HS-5 (cell line): ENCODE measurements around the gene FREM1.
"Not testable (repeated sequence)": the region's sequence is repeated elsewhere in the genome, so short reads cannot be mapped to it uniquely, and the experiment has no call there.

Experiments used
- DNase-seq: peaks from one replicate; pipeline ENCODE4 v3.0.0-alpha.2; 2012; ENCODE audit warnings: low read depth

FREM1 gene, protein sequence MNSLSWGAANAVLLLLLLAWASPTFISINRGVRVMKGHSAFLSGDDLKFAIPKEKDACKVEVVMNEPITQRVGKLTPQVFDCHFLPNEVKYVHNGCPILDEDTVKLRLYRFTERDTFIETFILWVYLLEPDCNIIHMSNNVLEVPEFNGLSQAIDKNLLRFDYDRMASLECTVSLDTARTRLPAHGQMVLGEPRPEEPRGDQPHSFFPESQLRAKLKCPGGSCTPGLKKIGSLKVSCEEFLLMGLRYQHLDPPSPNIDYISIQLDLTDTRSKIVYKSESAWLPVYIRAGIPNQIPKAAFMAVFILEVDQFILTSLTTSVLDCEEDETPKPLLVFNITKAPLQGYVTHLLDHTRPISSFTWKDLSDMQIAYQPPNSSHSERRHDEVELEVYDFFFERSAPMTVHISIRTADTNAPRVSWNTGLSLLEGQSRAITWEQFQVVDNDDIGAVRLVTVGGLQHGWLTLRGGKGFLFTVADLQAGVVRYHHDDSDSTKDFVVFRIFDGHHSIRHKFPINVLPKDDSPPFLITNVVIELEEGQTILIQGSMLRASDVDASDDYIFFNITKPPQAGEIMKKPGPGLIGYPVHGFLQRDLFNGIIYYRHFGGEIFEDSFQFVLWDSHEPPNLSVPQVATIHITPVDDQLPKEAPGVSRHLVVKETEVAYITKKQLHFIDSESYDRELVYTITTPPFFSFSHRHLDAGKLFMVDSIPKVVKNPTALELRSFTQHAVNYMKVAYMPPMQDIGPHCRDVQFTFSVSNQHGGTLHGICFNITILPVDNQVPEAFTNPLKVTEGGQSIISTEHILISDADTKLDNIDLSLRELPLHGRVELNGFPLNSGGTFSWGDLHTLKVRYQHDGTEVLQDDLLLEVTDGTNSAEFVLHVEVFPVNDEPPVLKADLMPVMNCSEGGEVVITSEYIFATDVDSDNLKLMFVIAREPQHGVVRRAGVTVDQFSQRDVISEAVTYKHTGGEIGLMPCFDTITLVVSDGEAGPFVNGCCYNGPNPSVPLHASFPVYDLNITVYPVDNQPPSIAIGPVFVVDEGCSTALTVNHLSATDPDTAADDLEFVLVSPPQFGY (N-terminal part only)

DNA sequence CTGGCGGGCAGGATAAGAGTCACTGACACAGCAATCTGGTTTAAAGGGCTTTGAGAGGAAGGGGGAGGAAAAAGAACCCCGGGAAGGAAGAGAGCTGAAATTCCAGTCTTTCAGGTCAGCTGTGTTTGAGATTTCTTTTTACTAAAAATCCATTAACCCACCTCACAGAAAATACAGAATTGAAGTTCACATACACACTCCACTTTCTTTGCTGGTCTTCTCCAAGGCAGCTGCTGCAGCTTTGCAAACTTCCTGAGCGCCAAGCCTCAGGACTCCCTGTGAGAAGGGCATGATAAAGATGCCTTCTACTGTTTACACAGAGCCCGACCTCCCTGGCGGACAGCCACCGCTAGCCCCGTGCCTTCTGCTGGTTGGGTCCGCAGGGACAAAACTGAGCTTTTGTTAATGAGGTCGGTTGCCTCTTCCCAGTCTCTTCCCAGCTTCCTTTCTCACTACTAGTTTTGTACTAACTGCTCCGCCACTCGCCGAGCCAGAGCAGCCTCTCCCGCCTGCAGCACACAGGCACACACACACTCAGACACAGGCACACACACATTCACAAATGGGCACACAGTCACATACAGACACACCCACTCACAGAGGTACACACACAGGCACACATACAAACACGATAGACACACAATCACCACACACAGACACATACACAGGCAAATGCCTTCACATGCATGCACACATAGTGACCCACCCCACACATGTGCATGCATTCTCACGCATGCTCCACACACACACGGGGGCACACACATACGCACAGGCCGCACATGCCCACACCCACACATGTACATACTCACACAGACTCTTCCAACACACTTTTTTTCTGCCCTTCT, at the start of gene FREM1:
FREM1 (minus strand) TSS at position 468 of the 845 bp plus-strand sequence. CDS start 41,451 bp downstream, outside the sequence.
- no peak for DNase-seq

DNA sequence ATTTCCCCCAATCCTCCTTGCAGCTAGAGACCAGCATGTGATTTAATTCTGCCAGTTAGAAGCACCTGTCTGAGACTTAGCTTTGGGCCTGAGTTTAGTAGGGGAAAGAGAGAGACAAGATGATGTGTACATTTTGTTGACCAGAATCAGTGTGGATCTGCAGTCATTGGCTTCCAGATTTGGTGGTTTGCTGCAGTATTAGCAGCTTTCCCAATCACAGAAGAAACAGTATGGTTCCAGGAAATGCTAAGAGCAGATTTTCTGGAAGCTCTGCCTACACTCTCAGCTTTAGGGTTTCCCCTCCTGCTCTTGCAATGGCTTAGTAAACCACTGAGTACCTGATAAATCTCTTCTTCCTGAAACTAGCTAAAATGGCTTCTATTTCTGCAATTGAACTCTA, 48.8 kb upstream of the FREM1 start:
- no peak for DNase-seq

DNA sequence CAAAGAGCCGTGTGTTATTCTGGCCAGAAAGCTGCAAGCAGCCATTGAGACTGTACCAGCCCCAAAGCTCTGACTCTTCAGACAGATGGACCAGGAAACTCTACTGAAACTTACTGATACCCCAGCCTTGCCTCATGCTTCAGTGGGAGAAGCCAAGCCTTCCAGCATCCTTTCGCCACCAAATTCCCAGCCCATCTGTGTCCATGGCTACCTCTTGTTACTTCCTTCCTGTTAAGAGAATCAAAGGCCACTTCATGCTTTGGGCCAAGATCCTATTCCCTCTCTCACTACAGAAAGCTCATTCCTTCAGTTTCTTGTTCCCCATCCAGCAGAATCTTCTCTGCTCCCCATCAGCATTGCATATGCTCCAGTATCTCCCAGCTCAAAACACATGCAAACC, 46.9 kb upstream of the FREM1 start:
- no peak for DNase-seq

DNA sequence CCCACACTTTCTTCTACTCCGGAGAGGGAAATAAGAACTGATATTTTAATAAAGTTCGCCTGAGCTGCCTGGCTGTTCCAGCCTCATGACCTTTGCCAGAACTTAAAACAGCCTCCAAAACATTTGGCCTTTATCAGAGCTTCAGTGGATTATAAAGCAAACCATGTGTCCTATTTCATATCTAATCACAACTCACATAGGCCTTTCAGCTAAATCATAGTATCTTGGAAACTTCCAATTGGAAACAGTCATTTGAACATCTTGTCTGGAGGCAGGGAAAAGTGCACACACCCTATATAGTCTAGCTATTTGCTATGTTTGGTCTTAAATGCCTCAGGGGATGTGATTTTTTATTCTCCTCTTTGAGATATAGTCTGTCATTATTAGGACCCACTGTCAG, 46.0 kb upstream of the FREM1 start:
- no peak for DNase-seq

DNA sequence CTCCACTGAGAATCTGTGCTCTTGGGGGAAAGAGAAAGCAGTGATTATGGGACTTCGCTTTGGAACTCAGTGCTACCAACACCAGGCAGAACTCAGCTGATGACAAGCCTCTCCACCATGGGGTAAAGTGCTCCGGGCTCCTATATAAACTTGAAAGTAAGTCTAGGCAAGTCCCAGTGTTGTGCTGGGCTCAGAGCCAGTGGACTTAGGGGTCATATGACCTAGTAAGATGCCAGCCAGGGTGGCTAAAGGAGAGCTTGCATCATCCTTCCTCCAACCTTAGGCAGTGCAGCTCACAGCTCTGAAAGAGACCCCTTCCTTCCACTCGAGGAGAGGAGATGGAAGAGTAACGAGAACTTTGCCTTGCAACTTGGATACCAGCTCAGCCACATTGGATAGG, 35.1 kb upstream of the FREM1 start:
- no peak for DNase-seq

DNA sequence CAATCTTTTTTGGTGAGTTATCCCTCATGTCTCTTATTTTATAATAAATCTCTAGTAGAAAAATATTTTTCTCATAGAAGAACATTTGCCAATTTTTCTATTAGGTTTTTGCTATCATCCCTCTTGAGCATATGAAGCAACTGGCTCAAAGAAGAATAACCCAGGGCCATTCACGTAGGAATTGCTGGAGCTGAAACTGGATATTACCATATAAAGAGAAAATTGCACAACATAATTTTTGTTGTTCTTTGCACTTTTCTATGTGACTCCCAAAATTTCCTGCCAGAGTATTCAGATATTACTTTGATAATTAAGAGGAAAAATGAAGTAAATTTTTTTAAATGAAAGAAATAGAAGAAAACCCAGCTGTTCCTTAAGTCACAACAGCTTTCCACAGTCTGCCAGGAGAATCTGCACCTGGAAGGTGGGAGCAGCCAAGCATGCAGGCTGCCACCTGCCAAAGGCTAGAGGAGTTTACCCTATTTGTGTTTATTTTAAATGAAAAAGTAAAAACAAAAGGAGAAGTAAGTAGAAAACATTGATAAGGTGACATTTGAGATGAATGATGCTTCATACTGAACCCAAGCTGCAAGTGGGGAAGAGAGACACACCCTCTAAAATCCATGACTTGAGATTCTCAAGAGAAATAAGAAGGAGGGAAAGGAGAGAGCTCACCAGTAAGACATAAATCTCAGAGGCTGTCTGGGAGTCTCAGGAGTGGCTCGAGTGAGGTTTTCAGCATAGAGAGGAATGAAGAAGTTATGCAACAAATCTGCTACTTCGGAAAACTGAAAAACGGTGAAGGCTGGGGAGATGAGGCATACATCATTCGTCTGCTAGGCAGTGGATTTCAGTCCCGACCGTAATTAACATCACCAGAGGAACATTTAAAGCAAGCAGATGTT, 31.5 kb upstream of the FREM1 start:
- DNase-seq: no peak

DNA sequence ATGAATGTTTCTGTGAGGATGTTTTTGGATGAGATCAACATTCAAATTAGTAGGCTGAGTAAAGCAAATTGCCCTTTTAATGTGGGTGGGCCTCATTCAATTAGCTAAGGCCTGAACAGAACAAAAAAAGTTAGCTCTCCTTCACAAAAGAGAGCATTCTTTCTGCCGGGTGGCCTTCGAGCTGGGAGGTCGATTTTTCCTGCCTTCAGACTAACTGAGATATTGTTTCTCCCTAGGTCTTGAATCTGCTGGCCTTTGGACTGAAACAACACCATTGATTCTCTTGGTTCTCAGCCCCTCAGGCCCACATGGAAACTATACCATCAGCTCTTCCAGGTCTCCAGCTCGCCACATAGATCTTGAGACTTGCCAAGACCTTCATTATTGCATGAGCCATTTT, 29.1 kb upstream of the FREM1 start:
- DNase-seq: no peak

DNA sequence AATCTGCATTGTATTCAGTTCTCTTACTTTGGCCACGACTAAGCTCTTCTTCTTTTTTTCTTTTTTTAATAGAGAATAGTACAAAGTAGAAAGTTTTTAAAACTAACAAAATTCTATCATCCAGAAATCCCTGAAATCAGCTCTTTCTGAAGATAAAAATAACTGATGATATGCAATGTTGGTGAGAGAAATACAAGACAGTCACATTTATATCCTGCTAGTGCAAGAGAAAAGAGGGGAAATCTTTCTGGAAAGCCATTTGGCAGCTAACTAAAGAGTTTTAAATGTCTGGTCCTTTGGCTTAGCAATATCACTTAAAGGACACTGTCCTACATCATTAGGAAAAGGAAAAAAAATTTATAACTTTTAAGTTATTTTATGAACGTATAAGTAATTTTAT, 27.0 kb upstream of the FREM1 start:
- no peak for DNase-seq

DNA sequence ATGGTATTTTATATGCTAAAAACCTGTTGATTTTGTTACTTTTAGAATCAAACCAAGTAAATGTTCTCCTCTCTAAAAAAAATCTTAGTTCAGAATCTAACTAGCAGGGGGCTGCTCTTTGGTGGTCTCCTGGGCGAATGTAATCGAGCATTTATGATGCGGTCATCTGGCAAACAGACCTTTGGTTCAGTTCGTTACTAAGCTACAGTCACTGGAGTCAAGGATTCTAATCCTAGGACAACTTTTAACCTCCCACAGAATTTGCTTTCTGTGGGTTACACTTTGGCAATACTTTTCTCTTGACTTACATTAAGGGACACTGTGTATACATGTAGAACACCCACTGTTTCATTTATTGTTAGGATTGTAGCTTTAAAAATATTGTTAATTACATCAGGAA, 26.3 kb upstream of the FREM1 start:
- DNase-seq: no peak

DNA sequence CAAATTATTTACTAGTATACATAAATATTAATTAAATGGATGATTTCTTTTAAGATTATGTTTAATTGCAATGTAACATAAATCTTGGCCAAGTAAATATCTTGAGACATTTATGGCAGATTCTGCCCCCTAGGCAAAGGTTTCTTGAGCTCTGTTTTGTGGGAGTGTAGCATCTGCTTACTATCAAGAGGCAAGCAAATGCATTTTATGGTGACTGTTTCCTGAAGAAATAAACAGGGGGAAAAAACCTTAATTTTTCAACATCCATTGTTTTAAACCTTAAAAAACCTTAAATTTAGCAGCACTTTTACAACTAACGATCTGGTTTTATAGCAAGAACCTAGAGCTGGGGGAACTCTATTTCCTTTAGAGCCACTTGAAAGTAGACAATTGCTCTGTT, 25.7 kb upstream of the FREM1 start:
- DNase-seq: no peak

DNA sequence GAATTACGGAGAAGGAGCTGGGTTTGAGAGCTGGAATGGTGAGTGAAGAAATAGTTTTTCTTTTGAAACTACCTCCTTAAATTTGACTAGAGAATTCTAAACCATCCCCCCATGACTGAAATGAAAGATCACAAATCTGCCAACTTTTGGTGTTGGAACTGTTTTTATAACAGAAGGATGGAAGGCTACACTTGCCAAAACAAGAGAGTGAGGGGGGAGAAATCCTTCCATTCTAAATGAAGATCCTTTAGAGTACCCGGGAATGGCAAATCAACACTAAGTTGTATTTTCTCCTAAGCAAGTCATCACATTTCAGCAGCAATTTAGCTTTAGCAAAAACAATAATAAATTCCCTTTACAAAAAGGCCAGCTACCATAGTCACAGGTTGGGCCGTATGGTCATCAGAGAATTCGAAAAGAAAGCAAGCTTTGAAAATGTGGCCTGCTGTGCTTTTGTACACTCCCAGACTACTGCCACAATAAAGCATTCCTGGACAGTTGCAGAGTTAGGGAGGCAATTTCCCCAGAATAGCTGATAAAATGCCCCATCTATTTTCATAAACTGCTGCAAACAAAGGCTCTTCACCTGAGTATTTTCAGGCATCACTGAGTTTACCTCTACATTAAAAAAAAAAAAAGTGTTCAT, 25.0 kb upstream of the FREM1 start:
- DNase-seq: no peak

DNA sequence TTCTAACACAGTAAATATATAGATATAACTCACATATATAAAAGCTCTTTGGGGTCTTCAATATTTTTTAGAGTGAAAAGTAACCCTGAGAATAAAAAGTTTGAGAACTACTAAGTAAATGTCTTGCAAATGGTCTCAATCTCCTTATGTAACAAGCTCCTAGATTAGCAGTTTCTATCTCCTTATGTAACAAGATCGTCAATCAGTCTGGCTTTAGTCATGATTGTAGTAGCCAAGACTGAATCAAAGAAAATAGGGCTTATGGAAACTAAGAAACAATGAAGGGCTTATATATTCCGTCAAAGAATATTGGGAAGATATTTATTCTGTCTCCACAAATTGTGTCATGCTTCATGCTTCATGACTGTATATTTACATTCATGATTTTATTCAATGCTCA, 22.4 kb upstream of the FREM1 start:
- no peak for DNase-seq

DNA sequence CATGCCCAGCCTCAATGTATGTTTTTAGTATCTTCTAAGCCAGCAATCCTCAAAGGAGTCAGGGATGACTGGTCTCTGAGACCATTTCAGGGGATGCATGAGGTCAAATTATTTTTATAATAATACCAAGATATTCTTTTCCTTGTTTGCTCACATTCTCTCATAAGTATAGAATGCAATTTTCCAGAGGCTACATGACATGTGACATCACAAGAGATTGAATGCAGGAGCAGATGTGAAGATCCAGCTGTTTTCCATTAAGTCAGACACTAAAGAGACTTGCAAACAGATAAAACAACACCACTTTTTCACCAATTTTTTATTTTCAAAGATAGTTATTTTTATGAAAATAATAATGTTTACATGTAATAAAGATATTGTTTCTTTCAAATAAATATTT, 22.0 kb upstream of the FREM1 start:
- DNase-seq: no peak

DNA sequence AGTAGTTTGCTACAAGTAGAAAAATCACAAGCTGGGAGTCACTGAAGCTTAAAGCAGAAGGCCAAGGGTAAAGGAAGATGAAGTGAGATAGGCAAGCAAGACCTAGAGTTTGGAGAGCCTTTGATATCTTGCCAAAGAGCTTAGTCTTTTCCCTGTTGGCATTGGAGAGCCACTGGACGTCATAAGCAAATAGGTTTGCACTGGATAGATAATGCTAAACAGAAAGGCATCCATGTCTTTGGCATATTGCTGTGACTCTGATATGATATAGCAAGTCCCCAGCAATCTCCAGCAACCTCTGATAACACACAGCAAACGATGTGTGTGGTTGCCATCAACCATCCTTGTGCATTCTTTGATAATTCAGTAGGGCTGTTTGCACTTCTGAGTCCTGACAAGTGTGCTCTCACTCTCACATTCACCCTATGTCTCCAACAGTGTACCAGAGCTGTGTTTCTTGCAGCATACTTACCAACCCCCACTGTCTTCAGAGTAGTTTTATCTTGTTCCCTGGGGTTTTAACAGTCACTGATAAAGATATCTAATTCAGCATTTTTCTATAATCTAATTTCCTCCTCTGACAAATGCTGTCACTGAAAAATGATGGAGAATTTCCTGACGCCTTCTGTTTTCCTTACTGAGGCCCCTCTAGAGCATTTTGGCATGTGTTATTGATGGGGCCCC, 16.9 kb upstream of the FREM1 start:
- no peak for DNase-seq

DNA sequence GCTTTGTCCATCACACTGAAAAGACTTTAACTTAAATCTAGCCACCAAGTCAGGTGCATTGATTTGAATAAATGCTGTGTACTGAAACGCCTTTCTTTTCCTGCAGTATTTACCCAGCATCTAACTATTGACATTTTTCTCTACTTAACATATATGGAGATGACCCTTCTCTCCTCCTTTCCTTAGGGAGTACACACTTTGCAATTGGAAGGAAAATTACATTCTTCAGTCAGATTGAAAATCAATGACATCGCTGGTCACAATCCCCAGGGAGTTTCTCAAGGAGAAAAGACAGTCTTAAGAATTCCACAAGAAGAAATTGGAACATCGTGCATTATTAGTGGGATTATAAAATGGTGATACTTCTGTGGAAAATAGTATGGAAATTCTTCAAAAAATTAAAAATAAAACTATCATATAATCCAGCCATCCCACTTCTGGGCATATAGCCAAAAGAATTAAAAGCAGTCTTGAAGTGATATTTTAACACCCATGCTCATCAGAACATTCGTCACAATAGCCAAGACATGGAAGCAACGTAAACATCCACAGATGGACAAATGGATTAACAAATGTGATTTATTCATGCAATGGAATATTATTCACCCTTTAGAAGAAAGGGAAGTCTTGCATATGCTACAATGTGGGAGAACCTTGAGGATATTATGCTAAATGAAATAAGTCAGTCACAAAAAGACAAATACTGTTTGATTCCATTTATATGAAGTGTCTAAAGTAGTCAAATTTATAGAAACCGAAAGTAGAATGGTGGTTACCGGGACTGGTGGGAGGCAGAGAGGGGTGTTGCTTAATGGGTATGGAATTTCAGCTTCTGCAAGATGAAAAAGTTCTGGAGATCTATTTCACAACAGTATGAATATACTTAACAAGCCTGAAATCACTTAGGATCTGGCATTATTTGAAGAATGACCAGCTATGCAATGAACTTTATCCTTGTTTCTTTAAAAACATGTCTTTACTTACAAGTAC, 14.3 kb upstream of the FREM1 start:
- peak; percentile 53 for DNase-seq

DNA sequence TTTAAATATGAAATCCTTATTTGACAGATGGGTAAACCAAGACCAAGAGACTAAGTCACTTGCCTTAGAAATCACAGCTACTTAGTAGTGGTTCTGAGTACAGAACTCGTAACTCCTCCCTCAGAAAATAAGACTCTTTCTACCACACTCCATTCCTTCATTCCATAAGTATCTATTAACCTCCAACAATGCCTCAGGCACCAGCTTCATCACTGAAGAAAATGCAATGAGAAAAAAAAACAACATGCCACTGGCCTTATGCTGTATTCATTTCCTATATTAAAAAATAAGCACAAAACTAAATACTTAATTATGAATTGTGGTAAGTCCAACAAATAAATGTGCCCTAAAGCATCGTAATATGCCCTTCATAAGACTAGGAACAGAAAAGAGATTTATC, 13.5 kb upstream of the FREM1 start:
- DNase-seq: no peak

DNA sequence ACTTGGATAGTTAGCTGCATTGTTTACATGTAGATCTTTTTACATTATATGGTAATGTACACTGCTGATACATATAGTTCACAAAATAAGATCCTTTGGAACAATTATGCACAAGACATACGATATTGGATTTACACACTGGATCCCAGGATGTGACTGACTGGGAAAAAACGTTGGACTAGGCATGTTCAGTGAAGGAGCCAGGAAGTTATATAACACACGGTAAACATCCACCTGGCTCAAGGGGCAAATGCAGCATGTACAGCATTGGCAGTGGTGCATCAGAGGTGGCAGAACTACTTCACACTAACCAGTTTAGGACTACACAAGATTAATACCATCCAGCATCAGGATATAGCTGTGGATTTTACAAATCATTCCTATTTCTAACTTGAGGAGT, 10.6 kb upstream of the FREM1 start:
- not testable (repeated sequence) for DNase-seq

DNA sequence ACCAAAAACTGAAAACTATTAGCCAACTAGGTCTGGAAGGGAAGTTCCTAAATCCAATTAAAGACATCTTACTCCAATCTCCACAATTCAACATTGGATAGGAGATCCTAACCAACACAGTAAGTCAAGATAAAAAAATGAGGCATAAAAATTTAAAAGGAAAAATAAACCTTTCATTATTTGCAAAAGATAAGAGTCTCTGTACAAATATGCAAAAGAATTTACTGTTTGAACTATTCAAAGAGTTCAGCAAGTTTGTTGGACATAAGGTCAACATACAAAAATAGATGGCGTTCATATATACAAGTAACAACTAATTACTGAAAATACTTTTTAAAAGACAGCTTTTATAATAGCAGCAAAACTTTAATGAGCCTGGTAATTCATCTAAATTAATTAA, 3.1 kb upstream of the FREM1 start:
- no peak for DNase-seq

DNA sequence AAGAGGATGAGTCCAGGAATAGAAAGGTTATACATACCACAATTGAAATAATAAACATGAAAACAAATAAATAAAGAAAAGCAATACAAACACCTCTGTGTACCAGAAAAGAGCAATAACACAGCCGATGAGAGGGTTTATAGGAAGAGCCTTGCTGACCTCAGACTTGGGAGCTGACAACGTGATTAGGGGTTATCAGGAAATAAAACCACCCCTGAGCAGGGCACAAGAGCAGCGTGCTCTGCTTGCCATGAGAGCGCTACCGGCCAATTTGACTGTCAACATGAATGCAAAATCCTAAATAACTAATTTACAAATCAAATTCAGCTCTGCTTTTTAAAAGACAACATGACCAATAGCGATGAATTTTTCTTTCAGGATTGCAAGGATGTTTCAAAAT, 2.6 kb upstream of the FREM1 start:
- DNase-seq: no peak
